ENCODE results near the gene PTPRC. TPM values are rescaled to one million over a fixed set of nuclear protein-coding genes. Genes with fewer than 3 reads are reported as not detected.

The PTPRC gene
- total RNA-seq, 1 donor from 2014 or later = 62.8 TPM

DNA sequence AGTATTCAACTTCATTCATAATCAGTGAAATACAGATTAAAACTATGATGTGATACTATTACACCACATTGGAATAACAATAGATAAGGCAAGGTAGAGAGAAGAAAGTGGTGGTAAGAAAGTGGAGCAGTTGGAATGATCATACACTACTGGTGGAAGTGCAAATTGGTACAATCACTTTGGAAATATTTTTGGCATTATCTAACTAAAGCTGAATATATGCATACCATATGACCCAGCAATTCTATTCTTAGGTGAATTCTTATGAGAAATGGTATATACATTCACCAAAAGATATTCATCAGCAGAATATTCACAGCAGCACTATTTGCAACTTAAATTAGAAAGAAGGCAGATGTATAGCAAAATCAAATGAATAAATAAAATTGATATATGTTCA is 21.4 kb upstream of the PTPRC start:
- ATAC-seq = no peak
- DNase-seq (ENCODE audit: low spot score) = no peak
- intact Hi-C loops (cut with DNase I) = no loop called here

DNA sequence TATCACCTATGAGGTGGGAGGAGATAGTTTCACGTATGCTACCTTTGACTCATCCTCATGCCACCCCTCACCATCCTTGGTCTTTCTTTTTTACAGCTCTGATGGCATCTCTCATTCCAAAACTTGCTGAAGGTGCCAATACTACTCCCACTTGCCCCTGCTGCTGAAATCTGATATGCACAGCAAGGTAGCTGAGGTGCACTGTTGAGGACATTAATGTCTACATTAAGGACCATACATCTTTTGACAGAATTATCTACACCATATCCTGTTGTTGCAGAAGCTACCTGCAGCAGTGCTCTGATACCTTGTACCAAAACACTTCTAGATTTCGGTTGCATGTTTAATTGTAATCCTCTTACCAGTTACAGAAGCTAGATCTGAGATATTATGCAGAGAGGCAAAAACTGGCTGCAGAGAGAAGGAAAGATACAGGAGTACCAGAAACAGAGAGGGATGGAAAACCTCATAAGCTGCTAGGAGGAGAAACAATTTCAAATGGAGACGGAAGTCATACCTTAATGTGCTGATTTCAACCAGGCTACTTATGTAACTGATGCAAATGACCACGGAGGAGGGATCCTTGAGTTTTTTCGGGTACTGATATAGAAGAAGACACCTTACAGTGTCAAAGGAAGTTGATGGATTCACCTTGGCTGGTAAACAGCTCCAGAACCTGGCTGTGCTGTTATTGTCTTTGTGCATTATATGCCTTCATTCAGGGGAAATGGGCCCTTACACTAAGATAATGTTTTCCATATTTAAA is 19.3 kb upstream of the PTPRC start:
- DNase-seq (ENCODE audit: low spot score) (no peak), ATAC-seq (no peak)
- intact Hi-C loops (cut with DNase I) = no loop called here

DNA sequence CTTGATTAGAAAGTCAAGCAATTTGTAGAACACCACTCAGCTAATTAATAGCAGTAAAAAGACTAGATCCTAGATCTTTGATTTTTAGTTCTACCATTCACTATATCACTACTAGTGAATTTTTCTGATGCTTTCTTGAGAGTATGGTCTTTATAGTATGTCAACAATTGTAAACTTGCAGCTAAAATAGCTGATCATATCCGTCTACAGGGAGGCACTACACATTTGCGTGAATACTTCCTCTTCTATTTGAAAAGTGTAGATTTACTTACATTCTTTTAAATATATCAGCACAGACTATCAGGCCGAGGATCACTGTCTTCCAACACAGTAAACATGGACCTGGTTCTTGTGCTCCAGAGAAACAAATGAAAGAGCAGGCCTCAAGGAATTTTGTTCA is 18.6 kb upstream of the PTPRC start:
- DNase-seq (ENCODE audit: low spot score) (no peak), ATAC-seq (no peak)
- intact Hi-C loops (cut with DNase I) = no loop called here

DNA sequence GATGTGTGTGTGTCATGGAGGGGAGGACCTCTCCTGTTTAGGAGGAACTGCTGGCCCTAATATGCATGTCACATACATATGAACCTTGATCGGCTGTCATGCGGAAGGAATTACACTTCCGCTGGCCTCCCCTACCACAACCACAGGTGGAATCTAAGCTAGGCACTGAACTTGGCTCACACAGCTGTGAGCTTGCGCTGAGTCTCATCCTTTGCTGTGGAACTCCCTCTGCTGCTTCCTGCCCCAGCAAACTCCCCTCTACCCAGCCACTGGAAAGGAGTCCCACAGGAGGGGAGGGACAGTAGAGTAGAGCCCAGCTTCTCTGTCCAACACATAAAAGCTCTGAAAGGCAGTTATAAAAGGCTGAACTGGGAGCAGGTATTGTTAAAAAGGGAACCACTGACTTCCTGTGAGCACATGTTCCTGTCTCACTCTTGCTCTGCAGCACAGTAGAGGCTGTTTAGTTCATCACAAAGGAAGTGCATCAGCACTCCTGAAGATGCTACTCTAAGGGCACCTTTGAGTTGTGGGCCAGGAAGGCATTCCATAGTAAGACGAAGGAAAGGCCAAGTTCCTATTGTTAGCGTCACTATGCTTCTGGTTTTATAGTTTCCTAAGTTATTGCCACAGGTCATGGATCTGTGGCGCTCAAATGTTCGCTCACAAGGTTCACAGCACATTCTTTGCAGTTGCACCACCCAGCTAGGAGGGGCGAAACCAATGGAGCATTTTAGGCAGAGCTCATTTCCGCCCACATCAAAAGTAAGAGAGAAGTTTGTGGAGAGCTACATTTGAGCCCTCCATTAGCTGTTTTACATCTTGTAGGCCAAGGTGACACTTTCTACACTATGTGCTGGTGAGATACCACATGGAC is 17.7 kb upstream of the PTPRC start:
- DNase-seq (ENCODE audit: low spot score) = no peak
- ATAC-seq = peak; percentile 39
- intact Hi-C loops (cut with DNase I) = no loop called here

DNA sequence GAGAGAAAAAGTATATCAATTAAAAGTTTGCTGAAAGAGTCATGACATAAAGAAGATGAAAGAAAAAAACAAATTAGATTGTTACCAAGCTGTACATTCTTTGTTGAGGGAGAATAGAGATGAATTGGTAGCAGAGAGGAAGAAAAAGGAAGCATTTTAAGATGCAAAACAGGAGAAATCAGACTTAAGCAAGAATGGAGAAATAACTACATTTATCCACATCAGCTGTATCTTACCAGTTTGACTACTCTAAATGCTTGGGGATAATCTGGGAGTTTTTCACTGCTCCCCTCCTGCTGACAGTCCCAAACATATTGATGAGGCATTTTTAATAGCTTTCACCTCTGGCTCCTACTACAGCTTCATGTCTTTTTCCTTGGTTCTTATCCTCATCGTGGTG is 16.8 kb upstream of the PTPRC start:
- DNase-seq (ENCODE audit: low spot score) (no peak), ATAC-seq (no peak)
- intact Hi-C loops (cut with DNase I) = no loop called here

DNA sequence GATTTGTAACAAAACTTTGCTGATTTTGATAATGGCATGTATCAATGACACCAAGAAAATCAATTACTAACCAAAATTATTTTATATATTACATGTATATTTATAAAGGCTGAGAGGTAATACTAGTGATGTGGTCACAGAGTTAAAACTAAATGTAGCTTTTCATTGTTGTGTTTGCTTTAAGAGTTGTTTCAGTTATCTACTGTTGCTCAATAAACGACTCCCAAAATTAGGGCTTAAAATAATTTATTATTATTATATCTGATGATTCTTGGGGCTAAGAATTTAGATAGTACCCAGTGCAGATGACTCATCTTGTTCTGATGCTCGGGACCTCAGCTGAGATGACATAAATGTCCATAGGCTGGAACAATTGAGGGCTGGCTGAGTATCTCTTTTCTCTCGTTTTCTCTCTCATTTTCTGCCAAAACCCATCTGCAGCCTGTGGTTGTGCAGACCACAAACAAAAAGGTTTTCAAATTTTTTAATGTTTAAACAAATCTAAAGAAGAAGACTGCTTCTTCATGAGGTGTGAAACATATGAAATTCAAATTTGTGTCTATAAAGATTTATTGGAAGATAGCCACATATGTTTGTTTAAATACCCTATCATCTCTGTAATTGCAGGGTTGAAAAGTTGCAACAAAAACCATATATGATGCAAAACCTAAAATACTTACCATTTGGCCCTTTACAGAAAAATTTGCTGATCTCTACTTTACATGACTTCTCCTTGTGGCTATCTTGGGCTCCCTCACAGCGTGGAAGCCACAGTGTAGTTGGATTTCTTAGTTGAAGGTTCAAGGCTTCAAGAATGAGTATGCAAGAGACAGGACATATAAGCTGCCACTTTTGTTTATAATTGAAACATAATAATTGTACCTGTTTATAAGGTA is 14.8 kb upstream of the PTPRC start:
- DNase-seq (ENCODE audit: low spot score) (no peak), ATAC-seq (no peak)
- intact Hi-C loops (cut with DNase I) = no loop called here

DNA sequence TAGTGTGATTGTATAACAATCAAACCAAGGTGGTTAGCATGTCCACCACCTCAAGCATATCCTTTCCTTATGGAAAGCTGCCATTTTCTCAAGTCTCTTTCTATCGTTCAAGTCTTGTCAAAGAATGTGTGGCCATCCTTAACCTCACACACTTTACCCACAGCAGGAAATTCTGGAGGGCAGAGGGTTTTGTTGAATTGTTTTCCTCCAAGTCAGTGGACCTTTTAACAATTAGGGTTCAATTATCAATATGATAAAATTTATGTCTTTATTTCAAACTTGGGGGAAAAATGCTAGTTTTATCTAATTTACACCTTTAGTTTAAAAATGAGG is 14.2 kb upstream of the PTPRC start:
- ATAC-seq (no peak), DNase-seq (ENCODE audit: low spot score) (no peak)
- intact Hi-C loops (cut with DNase I) = no loop called here

DNA sequence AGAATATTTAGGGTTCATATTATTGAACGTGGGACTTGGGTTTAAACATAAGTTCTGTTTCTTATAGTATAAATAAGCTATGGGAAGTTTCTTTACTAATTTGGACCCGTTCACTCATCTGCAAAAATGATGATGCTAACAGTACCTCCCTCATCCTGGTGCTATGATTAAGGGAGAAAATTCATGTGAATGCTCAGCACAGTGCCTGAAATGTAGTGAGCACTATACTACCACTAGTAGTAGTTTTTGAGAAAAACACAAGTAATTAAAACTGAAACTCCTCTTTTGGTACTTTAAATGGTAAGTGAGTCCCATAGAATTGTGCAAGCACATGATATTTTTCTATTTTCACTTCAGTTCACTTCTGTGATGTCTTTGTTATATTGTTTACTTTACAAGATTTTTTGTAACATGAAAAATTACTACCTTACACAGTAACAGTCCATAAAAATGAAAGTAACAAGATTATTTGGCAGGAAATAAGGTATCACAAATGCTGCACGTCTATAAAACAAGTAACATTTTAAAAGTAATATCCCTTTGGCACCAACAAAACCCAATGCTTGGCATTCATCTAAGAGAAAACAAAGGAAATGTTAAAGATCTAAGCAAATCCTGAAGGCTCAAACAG is 11.3 kb upstream of the PTPRC start:
- intact Hi-C loops (cut with DNase I) = no loop called here
- no peak for ATAC-seq
- no peak for DNase-seq (ENCODE audit: low spot score)

DNA sequence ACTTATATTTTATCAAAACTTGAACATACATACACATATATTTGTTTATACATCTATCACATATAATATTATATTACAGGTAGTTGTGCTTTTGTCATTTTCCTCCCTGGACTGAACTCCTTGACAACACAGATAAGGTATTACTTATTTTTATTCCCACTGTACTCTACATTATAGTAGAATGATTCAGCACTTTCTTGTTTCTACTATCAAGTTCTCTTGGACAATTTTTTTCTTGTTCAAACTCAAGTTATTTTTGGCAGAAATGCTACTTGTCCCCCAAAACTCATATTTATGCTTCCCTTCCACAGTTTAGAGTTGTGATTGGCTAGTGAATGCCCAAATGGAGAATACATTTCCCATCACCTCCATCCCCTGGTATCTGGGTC is 10.8 kb upstream of the PTPRC start:
- DNase-seq (ENCODE audit: low spot score) (no peak), ATAC-seq (no peak)
- intact Hi-C loops (cut with DNase I) = no loop called here

DNA sequence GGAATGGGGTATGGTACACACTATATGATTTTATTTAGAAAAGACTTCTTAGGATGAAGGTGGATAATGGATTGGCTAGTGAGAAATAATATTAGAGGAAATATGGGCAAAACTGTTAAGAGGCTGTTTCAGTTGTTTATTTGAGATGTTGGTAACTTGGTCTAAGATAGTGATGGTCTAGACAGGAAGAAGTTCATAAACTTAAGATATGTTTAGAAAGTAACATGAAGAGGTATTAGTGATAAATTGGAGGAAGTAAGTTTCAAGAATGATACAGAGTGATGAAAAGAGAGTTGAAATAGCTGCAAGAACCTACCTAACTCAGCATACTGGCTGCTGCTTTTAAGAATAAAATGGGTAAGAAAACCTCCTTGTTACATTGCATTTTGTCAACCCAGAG is 9.2 kb upstream of the PTPRC start:
- intact Hi-C loops (cut with DNase I) = no loop called here
- ATAC-seq = no peak
- no peak for DNase-seq (ENCODE audit: low spot score)

DNA sequence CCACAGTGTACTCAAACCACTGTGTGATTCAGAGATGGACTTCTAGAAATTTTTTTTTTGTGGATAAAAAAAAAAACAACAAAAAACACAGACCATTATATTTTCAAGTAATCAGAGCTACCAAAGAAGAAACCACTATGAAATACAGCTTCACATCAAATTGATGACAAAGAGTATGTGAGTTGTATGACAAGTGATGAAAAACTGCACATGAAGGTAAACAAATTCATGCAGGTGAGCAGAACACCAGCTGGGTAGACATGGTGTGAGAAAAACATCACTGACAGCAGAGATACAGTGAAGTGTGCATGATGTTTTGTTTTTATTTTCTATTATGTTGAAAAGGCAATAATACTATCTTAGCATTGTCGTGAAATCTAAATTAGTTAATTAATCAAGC is 8.0 kb upstream of the PTPRC start:
- ATAC-seq (no peak), DNase-seq (ENCODE audit: low spot score) (no peak)
- intact Hi-C loops (cut with DNase I) = no loop called here

DNA sequence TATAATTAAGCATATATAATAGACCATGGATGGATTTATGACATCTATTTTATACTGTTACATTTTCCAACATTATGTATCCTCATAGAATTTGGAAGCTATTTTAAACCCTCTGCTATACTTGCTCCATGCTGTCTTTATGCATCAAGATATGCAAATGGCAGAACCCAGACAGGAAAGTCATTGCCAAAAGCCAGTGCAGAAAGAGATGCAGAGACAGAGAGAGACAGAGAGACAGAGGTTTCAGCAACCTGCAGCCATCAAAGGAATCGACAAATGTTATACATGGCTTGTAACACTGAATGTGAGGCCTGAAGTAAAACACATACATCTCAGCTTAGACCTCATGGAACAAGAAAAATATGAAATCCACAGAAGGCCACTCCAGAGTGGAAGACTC is 7.5 kb upstream of the PTPRC start:
- intact Hi-C loops (cut with DNase I) = no loop called here
- ATAC-seq (no peak), DNase-seq (ENCODE audit: low spot score) (no peak)

DNA sequence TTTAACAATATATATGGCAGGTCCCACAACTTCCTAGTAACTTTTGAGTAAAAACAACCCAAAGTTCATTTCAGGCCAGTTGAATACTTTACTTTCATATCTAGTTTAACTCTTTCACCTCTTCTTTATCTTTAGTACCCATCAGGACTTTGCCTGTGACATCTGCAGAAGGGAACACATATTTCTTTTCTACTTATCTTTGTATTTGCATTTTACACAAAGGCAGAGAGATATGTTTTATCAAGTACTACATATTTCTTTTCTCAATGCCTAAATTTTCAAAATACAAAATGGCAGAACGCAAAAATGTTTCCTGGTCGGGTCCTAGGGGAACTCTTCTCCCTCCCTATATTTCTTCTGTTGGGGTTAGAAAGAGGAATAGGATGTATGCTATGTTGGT is 6.8 kb upstream of the PTPRC start:
- intact Hi-C loops (cut with DNase I) = no loop called here
- DNase-seq (ENCODE audit: low spot score) = no peak
- no peak for ATAC-seq

DNA sequence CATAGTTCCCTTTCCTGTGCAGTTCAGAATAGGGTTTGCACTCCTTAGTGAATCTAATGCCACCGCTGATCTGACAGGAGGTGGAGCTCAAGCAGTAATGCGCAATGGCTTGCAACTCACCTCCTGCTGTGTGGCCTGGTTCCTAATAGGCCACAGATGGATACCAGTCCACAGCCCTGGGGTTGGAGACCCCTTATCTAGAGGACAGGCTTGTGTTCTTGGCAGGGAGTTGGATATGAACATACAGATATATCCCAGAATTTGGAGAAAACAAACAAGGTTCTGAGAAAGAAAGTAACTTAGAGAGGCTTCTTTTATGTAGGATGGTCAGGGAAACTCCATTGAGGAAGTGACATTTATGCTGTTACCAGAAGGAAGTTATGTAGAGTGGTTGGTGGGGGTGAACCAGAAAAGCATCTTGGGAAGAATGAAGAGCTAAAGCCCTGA is 5.1 kb upstream of the PTPRC start:
- DNase-seq (ENCODE audit: low spot score) (no peak), ATAC-seq (no peak)
- intact Hi-C loops (cut with DNase I) = no loop called here

DNA sequence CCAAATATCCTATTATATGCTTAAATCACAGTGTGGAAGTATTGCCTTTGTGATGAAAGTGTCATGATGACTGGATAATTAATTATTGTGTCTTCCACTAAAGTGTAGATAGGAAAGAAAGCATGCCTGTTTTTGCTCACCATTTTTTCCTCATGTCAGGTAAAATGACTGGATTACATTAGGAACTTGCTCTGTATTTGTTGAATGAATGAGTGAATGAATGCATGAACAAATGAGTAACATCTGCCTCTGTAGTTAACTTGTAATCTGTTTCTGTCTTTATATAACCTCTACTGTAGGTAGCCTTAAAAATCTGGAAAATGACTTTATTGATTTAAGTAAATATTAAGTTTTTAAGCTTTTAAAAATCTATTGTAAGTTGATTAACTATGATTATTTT is 2.9 kb upstream of the PTPRC start:
- ATAC-seq (no peak), DNase-seq (ENCODE audit: low spot score) (no peak)
- intact Hi-C loops (cut with DNase I) = no loop called here

DNA sequence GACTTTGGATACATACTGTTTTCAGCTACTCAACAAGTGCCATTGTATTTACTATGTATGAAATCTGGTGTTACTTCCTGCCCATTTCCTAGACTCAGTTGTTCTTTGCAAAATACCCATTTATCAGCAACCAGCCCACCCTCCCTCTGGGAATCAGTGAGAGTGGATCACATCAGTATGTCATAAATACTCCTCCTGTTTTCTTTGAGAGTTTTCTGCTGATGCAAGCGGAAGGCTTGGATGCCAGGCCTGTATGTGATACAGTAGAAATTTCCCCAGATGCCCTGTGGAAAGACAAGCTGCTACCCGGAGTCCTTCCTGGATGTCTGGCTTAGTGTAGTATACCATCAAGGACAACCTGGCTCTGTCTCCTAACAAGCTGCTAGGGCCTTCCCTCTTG is 2.4 kb upstream of the PTPRC start:
- ATAC-seq = no peak
- intact Hi-C loops (cut with DNase I) = no loop called here
- DNase-seq (ENCODE audit: low spot score) = no peak

DNA sequence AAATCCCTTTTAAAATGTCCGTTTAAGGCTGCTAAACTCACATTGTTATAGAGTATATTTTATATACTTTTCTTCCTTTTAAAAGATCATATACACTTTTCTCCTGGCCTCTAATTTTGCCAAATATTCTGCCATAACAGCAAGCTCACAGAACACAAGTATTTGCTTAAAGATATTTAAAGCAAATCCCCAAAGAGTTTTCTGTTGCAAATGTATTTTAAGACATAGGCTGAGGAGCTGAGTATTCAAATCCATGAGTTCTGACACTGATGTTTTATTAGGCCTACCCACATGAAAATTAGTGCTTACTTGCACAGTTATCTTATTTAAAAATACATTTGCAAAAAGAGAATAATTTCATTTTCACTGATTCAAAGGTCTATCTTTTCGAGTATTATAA is 1.7 kb upstream of the PTPRC start:
- DNase-seq (ENCODE audit: low spot score) (no peak), ATAC-seq (no peak)
- intact Hi-C loops (cut with DNase I) = no loop called here

DNA sequence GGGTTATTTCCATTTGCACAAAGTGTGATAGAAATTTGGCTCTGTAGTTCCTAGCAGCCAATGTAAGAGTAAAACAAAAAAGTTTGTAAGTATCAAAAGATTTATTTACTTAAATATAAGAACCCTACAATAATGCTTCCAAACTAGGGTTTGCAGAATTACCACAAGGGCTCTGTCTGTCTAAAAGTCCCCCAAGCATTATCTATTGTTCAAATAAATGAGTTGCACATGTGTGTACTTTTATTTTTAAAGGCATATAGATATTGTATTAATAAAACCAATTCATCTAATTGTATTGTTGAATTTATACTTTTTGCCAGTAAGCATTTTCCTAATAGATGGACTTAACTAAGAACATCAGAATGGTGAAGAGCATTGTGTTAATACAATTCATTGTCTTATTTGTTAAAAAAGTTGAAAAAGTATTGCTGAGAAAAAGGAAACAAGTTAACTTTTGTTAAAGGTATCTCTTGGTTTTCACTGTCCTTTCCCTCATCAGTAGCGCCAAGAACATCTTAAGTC is 863 bp upstream of the PTPRC start:
- intact Hi-C loops (cut with DNase I) = no loop called here
- no peak for DNase-seq (ENCODE audit: low spot score)
- no peak for ATAC-seq

DNA sequence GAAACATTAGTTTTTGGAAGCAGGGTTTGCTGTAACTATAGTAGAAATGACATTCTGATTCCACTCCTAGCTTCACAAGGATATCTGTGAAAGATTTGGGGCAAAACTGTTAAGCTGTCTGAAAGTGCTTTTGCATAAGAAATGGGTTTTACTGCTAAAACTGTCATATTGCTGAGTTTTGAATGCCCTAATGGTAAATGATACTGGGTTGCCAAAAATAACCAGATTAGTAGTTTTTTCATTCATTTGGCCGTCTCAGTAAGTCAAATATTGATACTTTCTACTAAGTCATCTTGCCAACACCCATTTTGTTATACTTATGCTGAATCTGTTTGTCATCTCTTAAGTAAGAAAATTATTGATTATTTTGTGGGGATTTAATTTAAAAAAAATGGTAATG is 399 bp upstream of the PTPRC start:
- intact Hi-C loops (cut with DNase I) = no loop called here
- DNase-seq (ENCODE audit: low spot score) (no peak), ATAC-seq (no peak)

All from sciatic nerve (tissue), 2 donors.